NCI-H187 treated with DMSO at 0.1 percent for 48 hours (cell line): ENCODE data around the gene HOXA7.

Experiments used
- DNase-seq: peaks from one replicate; lab custom pipeline; 2025; lab: John Stamatoyannopoulos, UW

HOXA7 gene

DNA sequence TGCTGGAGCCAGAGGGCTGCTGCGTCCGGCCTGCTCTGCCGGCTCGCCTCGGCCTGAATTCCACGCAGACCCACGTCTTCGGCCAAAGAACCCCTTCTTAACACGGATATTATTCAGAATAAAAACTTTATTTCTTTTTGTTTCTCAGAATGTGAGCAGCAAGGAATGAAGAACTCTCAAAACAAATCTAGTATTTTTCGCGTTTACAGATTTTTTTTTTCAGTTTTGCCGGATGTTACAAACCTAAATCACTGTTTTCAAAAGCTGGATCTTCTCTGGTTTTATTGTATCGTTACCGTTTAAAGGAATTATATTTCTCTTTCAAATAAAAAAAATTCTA, 49.6 kb downstream of the HOXA7 start:
- DNase-seq: no peak

DNA sequence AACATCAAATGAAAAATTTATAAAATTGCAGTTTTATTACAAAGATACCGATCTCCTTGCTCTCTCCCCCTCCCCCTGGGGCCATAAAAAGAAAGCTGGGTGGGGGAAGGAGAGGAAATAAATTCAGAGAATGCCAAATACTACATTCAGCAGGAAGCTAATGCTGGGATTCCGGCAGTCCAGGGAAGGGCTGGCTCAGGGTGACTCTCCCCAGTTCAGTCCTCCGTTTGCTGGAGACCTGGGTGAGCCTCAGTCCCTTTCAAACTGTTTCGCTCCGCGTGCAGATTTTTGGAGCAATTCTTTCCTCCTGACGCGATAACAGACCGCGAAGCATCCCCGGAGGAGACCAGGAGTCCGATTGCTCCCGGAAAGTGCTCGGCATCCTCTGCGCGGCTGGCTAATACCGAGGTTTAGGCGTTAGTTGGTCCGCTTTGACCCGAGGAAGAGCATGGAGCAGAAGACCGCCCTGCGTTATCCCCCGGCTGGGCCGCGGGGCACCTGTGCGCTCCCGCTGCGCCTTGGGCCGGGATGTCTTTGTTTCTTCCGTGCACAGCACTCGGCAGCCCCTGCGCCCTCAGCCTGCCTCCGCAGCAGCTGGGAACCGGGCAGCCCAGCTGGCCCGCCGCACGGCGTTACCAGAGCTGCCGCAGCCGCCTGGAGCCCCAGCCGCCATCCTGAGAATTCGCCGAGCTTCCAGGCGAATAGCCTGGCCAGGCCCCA, 50.1 kb downstream of the HOXA7 start:
- no peak for DNase-seq

DNA sequence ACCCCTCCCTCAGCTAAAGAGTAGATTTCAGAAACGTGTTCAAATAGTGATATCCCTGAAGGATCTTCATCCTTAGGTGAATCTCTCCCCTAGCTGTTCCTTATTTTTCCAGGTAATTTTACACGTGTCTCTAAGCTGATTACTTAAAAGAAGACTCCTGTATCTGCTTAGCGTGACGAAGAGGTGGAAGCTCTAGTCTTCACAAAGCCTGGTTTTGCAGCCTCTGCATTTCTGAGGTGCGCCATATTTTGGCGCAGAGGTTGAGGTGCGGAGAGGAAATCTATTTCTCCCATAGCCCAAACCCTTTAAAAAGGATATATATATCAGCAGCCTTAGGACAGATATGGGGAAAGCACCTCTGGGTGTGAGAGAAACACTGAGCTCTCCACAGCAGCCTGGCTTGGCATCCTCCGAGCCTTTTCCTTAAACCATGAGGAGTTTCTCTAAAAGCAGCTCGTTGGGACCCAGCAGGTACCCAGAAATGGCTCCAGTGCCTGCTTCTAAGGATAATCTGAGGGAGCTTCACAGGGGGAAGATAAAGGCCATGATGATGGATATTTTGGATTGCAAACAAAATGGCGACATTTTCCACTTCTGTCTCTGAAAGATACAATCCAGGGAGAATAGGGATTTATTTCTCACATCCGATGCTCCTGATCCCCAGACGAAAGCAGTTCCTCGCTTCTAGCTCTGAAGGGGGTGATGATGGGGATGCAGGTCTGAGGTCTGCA, 51.0 kb downstream of the HOXA7 start:
- no peak for DNase-seq

DNA sequence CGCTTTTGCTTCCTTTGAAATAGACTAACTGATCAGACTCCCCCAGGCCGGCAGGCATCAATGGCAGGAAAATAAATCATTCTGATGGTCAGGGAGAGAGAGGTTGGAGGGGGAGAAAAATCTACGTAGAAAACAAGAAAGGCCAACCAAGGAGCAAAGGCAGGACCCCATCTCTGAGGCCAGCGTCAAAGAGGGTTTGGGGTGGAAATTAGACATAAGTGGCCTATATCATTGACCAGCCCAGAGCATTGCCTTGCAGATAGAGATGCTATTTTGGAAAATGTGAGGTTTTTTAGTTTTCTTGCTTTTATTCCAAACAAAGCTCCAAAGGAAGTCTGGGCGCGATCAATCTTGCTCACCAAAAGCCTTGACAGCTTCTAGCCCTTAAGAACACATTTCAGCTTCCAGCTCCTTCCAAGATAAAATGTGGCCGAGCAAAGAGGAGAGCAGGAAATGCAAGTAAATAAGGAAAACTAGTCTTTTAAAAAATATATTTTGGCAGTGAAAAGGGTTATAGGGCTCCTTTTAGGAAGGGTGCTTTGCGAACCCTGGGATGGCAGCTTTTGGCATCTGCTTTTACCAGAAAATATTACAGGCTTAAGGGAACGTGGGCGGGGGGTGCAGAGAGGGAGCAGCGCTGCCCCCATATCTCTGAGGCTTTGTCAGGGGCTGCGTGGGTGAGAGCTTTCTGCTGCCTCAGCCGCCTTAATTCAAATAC, 52.0 kb downstream of the HOXA7 start:
- no peak for DNase-seq
